OCI-LY3 (cell line): Measurements from ENCODE around the gene NTRK1.

Experiments used
- H2AFZ ChIP-seq: fragments of 200-600, 300-600 bp; shearing (Covaris generic); 2 replicates; pipeline ENCODE4 v1.6.0; 2014; ENCODE audit warnings: antibody characterized with exemption, low read depth, low read length
- H3K27ac ChIP-seq: fragments of 200-600, 300-600 bp; sonication (generic); 2 replicates; pipeline ENCODE4 v1.5.1; 2014; ENCODE audit warnings: mild to moderate bottlenecking, low read length, moderate library complexity, mixed read lengths
- H3K27me3 ChIP-seq: fragments of 200-600, 300-600 bp; sonication (generic); 2 replicates; pipeline ENCODE4 v1.6.1; 2014; ENCODE audit warnings: low read depth, low read length, mixed read lengths
- H3K36me3 ChIP-seq: fragments of 200-600, 300-600 bp; sonication (generic); replicated peaks from 2 replicates; pipeline ENCODE3; 2014; ENCODE audit warnings: low read depth, low read length, mixed read lengths
- H3K4me1 ChIP-seq: fragments of 300-600, 200-600 bp; sonication (generic); 2 replicates; pipeline ENCODE4 v1.6.1; 2014; ENCODE audit warnings: low read length, mixed read lengths
- H3K4me2 ChIP-seq: fragments of 200-600, 300-600 bp; sonication (generic); 2 replicates; pipeline ENCODE4 v1.6.1; 2014; ENCODE audit warnings: low read length, mixed read lengths
- H3K4me3 ChIP-seq: fragments of 300-600, 200-600 bp; sonication (generic); 2 replicates; pipeline ENCODE4 v1.5.1; 2014; ENCODE audit warnings: antibody characterized with exemption, mild to moderate bottlenecking, low read length, moderate library complexity
- H3K79me2 ChIP-seq: fragments of 300-600, 200-600 bp; shearing (Covaris generic); 2 replicates; pipeline ENCODE4 v1.6.1; 2014; ENCODE audit warnings: mild to moderate bottlenecking, low read length, mixed read lengths
- H3K9ac ChIP-seq: fragments of 300-600, 200-600 bp; shearing (Covaris generic); 2 replicates; pipeline ENCODE4 v1.6.0; 2014; ENCODE audit warnings: mild to moderate bottlenecking, low read length, moderate library complexity
- H3K9me3 ChIP-seq: fragments of 200-600, 300-600 bp; shearing (Covaris generic); 2 replicates; pipeline ENCODE4 v1.6.1; 2014; ENCODE audit warnings: low read length, mixed read lengths; ENCODE audit not compliant: insufficient read depth
- H4K20me1 ChIP-seq: fragments of 200-600, 300-600 bp; sonication (generic); 2 replicates; pipeline ENCODE4 v1.6.1; 2016; ENCODE audit warnings: low read length, mixed read lengths; ENCODE audit not compliant: insufficient read depth
- CTCF ChIP-seq: fragments of 200-600, 300-600 bp; sonication (generic); IDR thresholded peaks from 2 replicates; pipeline ENCODE4 v1.5.1; 2014; ENCODE audit warnings: antibody characterized with exemption, low read length, low read depth
- EZH2phosphoT487 ChIP-seq: fragments of 200-600 bp; shearing (Covaris generic); IDR thresholded peaks from 2 replicates; pipeline ENCODE4 v1.6.1; 2018; ENCODE audit warnings: antibody characterized with exemption, mixed run types, low read depth

Gene NTRK1

GRCh38 chr1:156839426-156840109 lies 21.1 kb upstream of the NTRK1 start:
- Histone ChIP-seq H3K4me1 (peaks cover 53% of the 10 kb centered on the region), H2AFZ (no peak overlapping the region), H3K4me2 (peak overlapping the region; percentile 66), H3K9me3 (no peaks in the 10 kb centered on the region), H3K27me3 (no peaks in the 10 kb centered on the region), H3K36me3 (no peaks in the 10 kb centered on the region), H3K79me2 (no peaks in the 10 kb centered on the region), H4K20me1 (no peaks in the 10 kb centered on the region), H3K9ac (no peak overlapping the region), H3K27ac (no peak overlapping the region), H3K4me3 (no peak overlapping the region)
- TF ChIP-seq EZH2phosphoT487 (no peak), CTCF (no peak)

GRCh38 chr1:156840186-156840897 lies 20.3 kb upstream of the NTRK1 start:
- Histone ChIP-seq H3K36me3 (no peaks in the 10 kb centered on the region), H3K9ac (no peak overlapping the region), H2AFZ (no peak overlapping the region), H3K27me3 (no peaks in the 10 kb centered on the region), H3K4me3 (no peak overlapping the region), H3K79me2 (no peaks in the 10 kb centered on the region), H3K9me3 (no peaks in the 10 kb centered on the region), H3K4me2 (no peak overlapping the region), H3K4me1 (peaks cover 46% of the 10 kb centered on the region), H4K20me1 (no peaks in the 10 kb centered on the region), H3K27ac (no peak overlapping the region)
- TF ChIP-seq CTCF (no peak), EZH2phosphoT487 (no peak)

- Histone ChIP-seq H3K79me2 (no peaks in the 10 kb centered on the region), H3K27me3 (no peaks in the 10 kb centered on the region), H3K9me3 (no peaks in the 10 kb centered on the region), H3K36me3 (no peaks in the 10 kb centered on the region), H2AFZ (no peak overlapping the region), H3K4me3 (no peak overlapping the region), H3K4me1 (peaks cover 40% of the 10 kb centered on the region), H3K27ac (no peak overlapping the region), H3K4me2 (no peak overlapping the region), H4K20me1 (no peaks in the 10 kb centered on the region), H3K9ac (no peak overlapping the region)
- no peak for TF ChIP-seq CTCF
- no peak for TF ChIP-seq EZH2phosphoT487
Measured at GRCh38 chr1:156840898-156841279, 19.8 kb upstream of the NTRK1 start.

- Histone ChIP-seq H3K4me2 (no peak overlapping the region), H3K4me1 (peaks cover 35% of the 10 kb centered on the region), H4K20me1 (no peaks in the 10 kb centered on the region), H3K27me3 (no peaks in the 10 kb centered on the region), H3K4me3 (no peak overlapping the region), H3K9ac (no peak overlapping the region), H2AFZ (no peak overlapping the region), H3K9me3 (no peaks in the 10 kb centered on the region), H3K27ac (no peak overlapping the region), H3K36me3 (no peaks in the 10 kb centered on the region), H3K79me2 (no peaks in the 10 kb centered on the region)
- no peak for TF ChIP-seq EZH2phosphoT487
- TF ChIP-seq CTCF = no peak
Measured at GRCh38 chr1:156841295-156841855, 19.3 kb upstream of the NTRK1 start.
